Subcutaneous abdominal adipose tissue (tissue), 5 donors: ENCODE results near the gene DUSP6.

Source experiments
- H3K27ac ChIP-seq: one replicate; pipeline ENCODE4 v1.7.0; 2013; ENCODE audit warnings: low read depth, mild to moderate bottlenecking, inconsistent platforms, low read length, moderate library complexity
- H3K27me3 ChIP-seq, 5 donors: one replicate each; pipeline ENCODE4 v1.7.0; 2013; ENCODE audit warnings: low read length in 5 of 5, inconsistent platforms in 1 of 5; ENCODE audit not compliant: control insufficient read depth in 5 of 5, insufficient read depth in 4 of 5
- H3K36me3 ChIP-seq, 5 donors: one replicate each; pipeline ENCODE4 v1.7.0; 2013; ENCODE audit warnings: low read length in 5 of 5; ENCODE audit not compliant: control insufficient read depth in 5 of 5, insufficient read depth in 5 of 5
- H3K4me1 ChIP-seq, 5 donors: one replicate each; pipeline ENCODE4 v1.7.0; 2013; ENCODE audit warnings: low read length in 5 of 5, mild to moderate bottlenecking in 3 of 5, moderate library complexity in 1 of 5; ENCODE audit not compliant: control insufficient read depth in 5 of 5, insufficient read depth in 5 of 5
- H3K4me3 ChIP-seq, 5 donors: one replicate each; pipeline ENCODE4 v1.7.0; 2013; ENCODE audit warnings: low read length in 5 of 5, low read depth in 1 of 5
- H3K9ac ChIP-seq, 5 donors: one replicate each; pipeline ENCODE4 v1.7.0; 2013; ENCODE audit warnings: low read length in 5 of 5, mild to moderate bottlenecking in 4 of 5, moderate library complexity in 3 of 5
- H3K9me3 ChIP-seq, 5 donors: one replicate each; pipeline ENCODE4 v1.7.0; 2013; ENCODE audit warnings: low read length in 5 of 5; ENCODE audit not compliant: control insufficient read depth in 5 of 5
- donor health status: healthy.
- donor health status: healthy.
- donor health status: healthy.
- donor health status: healthy.
- donor health status: healthy.

The DUSP6 gene

GRCh38 chr12:89347325-89347829 lies 4.9 kb downstream of the DUSP6 start:
- H3K4me1 ChIP-seq = peaks cover 3 to 88% (median 75%) of the 10 kb centered on the region in 5 donors
- H3K9ac ChIP-seq = peak overlapping the region in 1 of 5 donors; percentile 43
- H3K4me3 ChIP-seq = peak overlapping the region; percentile 33 to 100 (median 92)
- H3K9me3 ChIP-seq = no peaks in the 10 kb centered on the region
- no peaks in the 10 kb centered on the region for H3K27me3 ChIP-seq
- peak overlapping the region; percentile 98 for H3K27ac ChIP-seq
- peaks cover 12 to 31% (median 16%) of the 10 kb centered on the region in 5 donors for H3K36me3 ChIP-seq

- Histone ChIP-seq H3K27ac (peak overlapping the region; percentile 98), H3K4me3 (peak overlapping the region; percentile 23 to 92 (median 33)), H3K4me1 (peaks cover 3 to 84% (median 75%) of the 10 kb centered on the region in 5 donors), H3K27me3 (no peaks in the 10 kb centered on the region), H3K36me3 (peaks cover 12 to 31% (median 16%) of the 10 kb centered on the region in 5 donors), H3K9ac (peak overlapping the region in 2 of 5 donors; percentile 4 to 43), H3K9me3 (no peaks in the 10 kb centered on the region)
These were observed 5.5 kb downstream of the DUSP6 start for GRCh38 chr12:89346741-89347324.

- Histone ChIP-seq H3K36me3 (peaks cover 12 to 31% (median 16%) of the 10 kb centered on the region in 5 donors), H3K9ac (peak overlapping the region in 2 of 5 donors; percentile 4 to 5), H3K27ac (peak overlapping the region; percentile 98), H3K4me1 (peaks cover 3 to 78% (median 75%) of the 10 kb centered on the region in 5 donors), H3K27me3 (no peaks in the 10 kb centered on the region), H3K4me3 (peak overlapping the region; percentile 23 to 92 (median 33)), H3K9me3 (no peaks in the 10 kb centered on the region)
These were observed 6.2 kb downstream of the DUSP6 start for GRCh38 chr12:89345830-89346740.

- H3K4me3 ChIP-seq = peak overlapping the region in 2 of 5 donors; percentile 5 to 92
- H3K4me1 ChIP-seq = peaks cover 3 to 75% (median 71%) of the 10 kb centered on the region in 5 donors
- no peaks in the 10 kb centered on the region for H3K9me3 ChIP-seq
- peak overlapping the region; percentile 98 for H3K27ac ChIP-seq
- H3K27me3 ChIP-seq = no peaks in the 10 kb centered on the region
- H3K9ac ChIP-seq = no peak overlapping the region
- peaks cover 12 to 26% (median 15%) of the 10 kb centered on the region in 5 donors for H3K36me3 ChIP-seq
These were observed 6.9 kb downstream of the DUSP6 start for GRCh38 chr12:89345376-89345775.

DNA sequence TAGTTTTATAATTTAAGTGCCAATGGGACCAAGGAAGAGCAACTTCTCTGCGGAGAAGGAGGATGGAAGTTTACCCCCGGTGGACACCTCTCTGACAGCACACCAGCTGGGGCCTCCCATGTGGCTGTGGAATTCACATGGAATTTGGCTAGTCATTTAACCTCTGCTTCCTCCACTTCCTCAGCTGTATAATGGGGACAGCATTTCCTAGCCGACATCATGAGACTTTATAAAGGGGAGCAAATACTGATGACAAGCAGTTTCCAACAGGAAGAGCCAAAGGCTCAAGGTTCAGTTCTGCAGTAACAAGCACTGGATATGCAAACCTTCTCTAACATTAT lies 7.5 kb downstream of the DUSP6 start:
- Histone ChIP-seq H3K9ac (no peak overlapping the region), H3K36me3 (peaks cover 12 to 24% (median 13%) of the 10 kb centered on the region in 5 donors), H3K9me3 (no peaks in the 10 kb centered on the region), H3K27me3 (no peaks in the 10 kb centered on the region), H3K4me1 (peaks cover 3 to 70% (median 68%) of the 10 kb centered on the region in 5 donors), H3K4me3 (no peak overlapping the region), H3K27ac (peak overlapping the region; percentile 39)

DNA sequence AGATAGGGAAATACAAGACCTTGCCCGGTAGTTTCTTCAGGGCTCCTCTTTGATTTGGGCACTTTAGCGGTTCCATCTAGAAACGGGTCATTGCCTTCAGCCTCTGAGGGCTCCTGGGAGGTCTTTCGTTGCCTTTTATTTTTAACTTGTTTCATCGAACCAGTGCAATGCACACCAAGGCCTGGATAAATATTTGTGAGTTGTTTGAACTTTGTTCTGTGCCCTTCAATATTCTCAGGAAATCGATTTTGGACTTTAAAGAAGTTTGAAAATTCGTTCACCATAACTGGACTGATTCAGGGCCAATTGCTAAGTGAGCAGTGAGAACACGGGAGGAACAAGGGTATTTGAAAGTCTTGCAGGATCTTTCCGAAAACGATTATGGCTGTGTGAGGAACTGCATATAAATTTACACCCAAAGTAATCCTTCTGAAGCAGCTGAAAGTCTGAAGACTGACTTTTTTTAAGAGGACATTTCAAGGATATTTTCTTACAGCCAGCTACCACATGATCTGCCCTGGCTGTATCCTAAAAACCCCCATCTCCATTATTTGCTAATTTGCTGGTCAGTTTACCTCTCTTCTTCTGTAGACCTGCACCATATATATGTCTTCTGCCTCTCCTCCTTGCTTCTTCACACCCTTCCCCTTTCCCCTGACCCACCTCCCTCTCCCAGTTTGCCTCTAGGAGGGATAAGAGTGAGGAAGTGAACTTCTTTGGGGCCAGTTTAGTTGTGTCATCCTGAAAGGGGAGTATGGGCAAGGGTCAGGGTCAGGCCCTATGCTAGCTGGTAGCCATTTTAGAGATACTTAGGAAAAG lies 8.0 kb downstream of the DUSP6 start:
- Histone ChIP-seq H3K9me3 (no peaks in the 10 kb centered on the region), H3K27me3 (no peaks in the 10 kb centered on the region), H3K4me3 (no peak overlapping the region), H3K9ac (no peak overlapping the region), H3K4me1 (peaks cover 3 to 65% (median 63%) of the 10 kb centered on the region in 5 donors), H3K27ac (peak overlapping the region; percentile 39), H3K36me3 (peaks cover 11 to 19% (median 13%) of the 10 kb centered on the region in 5 donors)

DNA sequence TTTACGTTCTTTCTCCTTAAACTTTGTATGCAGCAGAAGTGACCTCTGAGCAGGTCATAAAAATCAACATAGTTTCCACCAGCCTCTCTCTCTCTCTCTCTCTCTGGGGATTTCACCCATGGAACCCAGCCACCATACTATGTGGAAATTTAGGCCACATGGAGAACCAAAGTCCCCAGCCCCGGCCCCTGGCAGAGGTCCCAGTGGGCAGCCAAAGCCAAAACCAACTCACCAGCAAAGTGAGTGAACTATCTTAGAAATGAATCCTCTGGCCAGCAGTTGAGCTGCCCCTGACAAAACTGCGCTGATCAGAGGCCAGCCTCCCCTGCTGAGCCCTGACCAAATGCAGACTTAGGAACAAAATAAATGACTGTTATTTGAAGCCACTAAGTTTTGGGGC lies 9.2 kb downstream of the DUSP6 start:
- no peak overlapping the region for H3K9ac ChIP-seq
- H3K27me3 ChIP-seq = no peaks in the 10 kb centered on the region
- no peak overlapping the region for H3K4me3 ChIP-seq
- no peak overlapping the region for H3K27ac ChIP-seq
- no peaks in the 10 kb centered on the region for H3K9me3 ChIP-seq
- H3K36me3 ChIP-seq = peaks cover 5 to 8% (median 5%) of the 10 kb centered on the region in 5 donors
- H3K4me1 ChIP-seq = peaks cover 0 to 54% (median 52%) of the 10 kb centered on the region in 5 donors

GRCh38 chr12:89340861-89341260 lies 11.4 kb downstream of the DUSP6 start:
- peaks cover 0 to 33% (median 30%) of the 10 kb centered on the region in 5 donors for H3K4me1 ChIP-seq
- H3K9ac ChIP-seq = no peak overlapping the region
- no peaks in the 10 kb centered on the region for H3K27me3 ChIP-seq
- no peaks in the 10 kb centered on the region for H3K36me3 ChIP-seq
- H3K27ac ChIP-seq = no peak overlapping the region
- H3K9me3 ChIP-seq = no peaks in the 10 kb centered on the region
- H3K4me3 ChIP-seq = no peak overlapping the region

GRCh38 chr12:89339526-89339925 lies 12.8 kb downstream of the DUSP6 start:
- H3K9ac ChIP-seq = no peak overlapping the region
- no peaks in the 10 kb centered on the region for H3K27me3 ChIP-seq
- no peaks in the 10 kb centered on the region for H3K9me3 ChIP-seq
- peak overlapping the region in 1 of 5 donors; percentile 6 for H3K4me3 ChIP-seq
- peaks cover 0 to 20% (median 16%) of the 10 kb centered on the region in 5 donors for H3K4me1 ChIP-seq
- H3K27ac ChIP-seq = no peak overlapping the region
- H3K36me3 ChIP-seq = no peaks in the 10 kb centered on the region
